Hematopoietic multipotent progenitor cell treated with erythropoietin and hydrocortisone succinate and interleukin-3 and kit ligand, for 17 days (in vitro differentiated cells): ENCODE measurements around the gene OLFM4.

Experiments used
- DNase-seq: peaks from one replicate; pipeline ENCODE4 v3.0.0-alpha.2; 2015; ENCODE audit warnings: low spot score

Gene OLFM4

GRCh38 chr13:53014495-53015443, 13.8 kb upstream of the OLFM4 start:
- no peak for DNase-seq

GRCh38 chr13:53015971-53016370, 12.6 kb upstream of the OLFM4 start:
- no peak for DNase-seq

GRCh38 chr13:53017433-53017970, 11.1 kb upstream of the OLFM4 start:
- no peak for DNase-seq

- DNase-seq: no peak
These were observed 9.6 kb upstream of the OLFM4 start for GRCh38 chr13:53018690-53019647.

GRCh38 chr13:53020764-53021335, 7.8 kb upstream of the OLFM4 start:
- DNase-seq: no peak

- no peak for DNase-seq
These were observed 5.4 kb upstream of the OLFM4 start for GRCh38 chr13:53023246-53023645.

- DNase-seq: no peak
These were observed 550 bp upstream of the OLFM4 start for GRCh38 chr13:53028063-53028462.

- no peak for DNase-seq
These were observed 4.2 kb downstream of the OLFM4 start for GRCh38 chr13:53032849-53033248.

- DNase-seq: no peak
These were observed 10.4 kb downstream of the OLFM4 start for GRCh38 chr13:53038993-53039392.

GRCh38 chr13:53041968-53042516, 13.4 kb downstream of the OLFM4 start:
- no peak for DNase-seq

- no peak for DNase-seq
These were observed 14.3 kb downstream of the OLFM4 start for GRCh38 chr13:53042877-53043276.

GRCh38 chr13:53043398-53043797, 14.8 kb downstream of the OLFM4 start:
- no peak for DNase-seq

- DNase-seq: no peak
These were observed 16.6 kb downstream of the OLFM4 start for GRCh38 chr13:53045189-53045588.

- no peak for DNase-seq
These were observed 20.3 kb downstream of the OLFM4 start for GRCh38 chr13:53048880-53049279.

GRCh38 chr13:53050151-53050550, 21.5 kb downstream of the OLFM4 start:
- DNase-seq: no peak

GRCh38 chr13:53052675-53053074, 24.1 kb downstream of the OLFM4 start:
- DNase-seq: no peak

GRCh38 chr13:53054569-53054968, 26.0 kb downstream of the OLFM4 start:
- DNase-seq: no peak

- DNase-seq: no peak
These were observed 29.6 kb downstream of the OLFM4 start for GRCh38 chr13:53058065-53058679.

GRCh38 chr13:53060840-53061490, 32.4 kb downstream of the OLFM4 start:
- DNase-seq: no peak

GRCh38 chr13:53064731-53065130, 36.1 kb downstream of the OLFM4 start:
- DNase-seq: no peak

GRCh38 chr13:53066411-53066810, 37.8 kb downstream of the OLFM4 start:
- no peak for DNase-seq
